Liver (tissue), 9 donors: ENCODE measurements around the gene RIT2. TPM values are rescaled to one million over a fixed set of nuclear protein-coding genes. Genes with fewer than 3 reads are reported as not detected.

ENCODE experiments used
- DNase-seq: peaks from one replicate; pipeline ENCODE4 v3.0.0-alpha.2; 2017; ENCODE audit warnings: low spot score
- H3K27ac ChIP-seq, 2 donors: one replicate each; pipeline ENCODE4 v1.7.0; 2013; ENCODE audit warnings: inconsistent platforms in 2 of 2, low read length in 2 of 2, control low read depth in 1 of 2, low read depth in 1 of 2, mild to moderate bottlenecking in 1 of 2
- H3K27me3 ChIP-seq, 4 donors: one replicate each; pipeline versions ENCODE4 v1.6.1 to v1.7.0; 2013; ENCODE audit warnings: low read length in 3 of 4, inconsistent platforms in 1 of 4, mild to moderate bottlenecking in 1 of 4, moderate library complexity in 1 of 4; ENCODE audit not compliant: control insufficient read depth in 4 of 4, insufficient read depth in 4 of 4
- H3K36me3 ChIP-seq, 4 donors: one replicate each; pipeline versions ENCODE4 v1.6.1 to v1.7.0; 2013; ENCODE audit warnings: low read length in 3 of 4, mild to moderate bottlenecking in 3 of 4, low read depth in 1 of 4, moderate library complexity in 1 of 4; ENCODE audit not compliant: control insufficient read depth in 4 of 4, insufficient read depth in 3 of 4
- H3K4me1 ChIP-seq, 4 donors: one replicate each; pipeline versions ENCODE4 v1.6.1 to v1.7.0; 2013; ENCODE audit warnings: low read length in 3 of 4, mild to moderate bottlenecking in 3 of 4, moderate library complexity in 1 of 4; ENCODE audit not compliant: control insufficient read depth in 4 of 4, insufficient read depth in 4 of 4
- H3K4me3 ChIP-seq, 3 donors: one replicate each; pipeline versions ENCODE4 v1.6.1 to v1.7.0; 2013; ENCODE audit warnings: low read length in 3 of 3, control low read depth in 1 of 3, low read depth in 1 of 3, mild to moderate bottlenecking in 1 of 3
- H3K9ac ChIP-seq, 2 donors: one replicate each; pipeline ENCODE4 v1.7.0; 2013; ENCODE audit warnings: low read length in 2 of 2, mild to moderate bottlenecking in 2 of 2, moderate library complexity in 2 of 2, control low read depth in 1 of 2, low read depth in 1 of 2
- H3K9me3 ChIP-seq, 4 donors: one replicate each; pipeline versions ENCODE4 v1.6.1 to v1.7.0; 2013; ENCODE audit warnings: low read length in 3 of 4; ENCODE audit not compliant: control insufficient read depth in 4 of 4
- CTCF ChIP-seq: fragments of 150-350 bp; IDR thresholded peaks from 2 replicates; pipeline ENCODE4 v1.5.1; 2017; ENCODE audit warnings: improper control_type of control experiment, low read depth, low read length; ENCODE audit not compliant: missing input control
- EGR1 ChIP-seq, 2 donors: IDR thresholded peaks; 2 replicates each; pipeline ENCODE4 v1.6.1; 2016 to 2018; ENCODE audit warnings: antibody characterized with exemption in 2 of 2, low read depth in 2 of 2
- FOXA2 ChIP-seq: IDR thresholded peaks from 2 replicates; pipeline ENCODE4 v1.6.1; 2016; ENCODE audit warnings: antibody characterized with exemption
- HNF4A ChIP-seq, 2 donors: conservative IDR thresholded peaks; 2 replicates each; pipeline ENCODE4 v1.6.1; 2016; ENCODE audit warnings: antibody characterized with exemption in 2 of 2, mild to moderate bottlenecking in 2 of 2
- HNF4G ChIP-seq: IDR thresholded peaks from 2 replicates; pipeline ENCODE4 v1.6.1; 2016; ENCODE audit warnings: antibody characterized with exemption
- JUND ChIP-seq, 2 donors: IDR thresholded peaks; 2 replicates each; pipeline ENCODE4 v1.6.1; 2016; ENCODE audit warnings: antibody characterized with exemption in 2 of 2
- NR2F2 ChIP-seq: IDR thresholded peaks from 2 replicates; pipeline ENCODE4 v1.6.1; 2016; ENCODE audit warnings: antibody characterized with exemption
- RAD21 ChIP-seq, 2 donors: IDR thresholded peaks; 2 replicates each; pipeline ENCODE4 v1.6.1; 2016; ENCODE audit warnings: antibody characterized with exemption in 2 of 2, mild to moderate bottlenecking in 2 of 2
- REST ChIP-seq: IDR thresholded peaks from 2 replicates; pipeline ENCODE4 v1.6.1; 2016; ENCODE audit warnings: antibody characterized with exemption, mild to moderate bottlenecking
- RXRA ChIP-seq, 2 donors: IDR thresholded peaks; 2 replicates each; pipeline ENCODE4 v1.6.1; 2017 to 2018; ENCODE audit warnings: antibody characterized with exemption in 2 of 2, mild to moderate bottlenecking in 1 of 2
- SP1 ChIP-seq: IDR thresholded peaks from 2 replicates; pipeline ENCODE4 v1.6.1; 2018; ENCODE audit warnings: antibody characterized with exemption, mild to moderate bottlenecking
- TAF1 ChIP-seq: conservative IDR thresholded peaks from 2 replicates; pipeline ENCODE4 v1.6.1; 2016; ENCODE audit warnings: antibody characterized with exemption, mild to moderate bottlenecking
- YY1 ChIP-seq: IDR thresholded peaks from 2 replicates; pipeline ENCODE4 v1.6.1; 2016; ENCODE audit warnings: antibody characterized with exemption, mild to moderate bottlenecking
- ZBTB33 ChIP-seq: IDR thresholded peaks from 2 replicates; pipeline ENCODE4 v1.6.1; 2016; ENCODE audit warnings: antibody characterized with exemption
- WGBS: extraction: QIAGEN DNeasy Blood & Tissue Kit; methylation state at CpG from one replicate; pipeline ENCODE4 v1.1.7; 2013; 5-methylcytosine and 5-hydroxymethylcytosine counted together
- polyA plus RNA-seq, 2 donors: library from polyadenylated mRNA; stranded (reverse) in 1 of 2; unstranded in 1 of 2; fragments of 200-250 nt in 1 of 2; fragments of >200 nt in 1 of 2; fragmentation: Nextera tagmentation in 1 of 2; extraction: Ambion mirVana in 1 of 2; gene quantifications; one replicate each; pipeline versions ENCODE4 v1.2.1 to v1.2.3, GENCODE V29; 2013 to 2015
- total RNA-seq, 2 donors: library from RNA; depleted of rRNA; stranded (reverse); fragments of >200 nt; gene quantifications; one replicate each; pipeline ENCODE4 v1.2.3, GENCODE V29; 2014
- TF ChIP-seq, protein P1 (sequence below): IDR thresholded peaks from 2 replicates; pipeline ENCODE4 v1.6.1; 2016; ENCODE audit warnings: antibody characterized with exemption
- TF ChIP-seq, protein P2 (sequence below): IDR thresholded peaks from 2 replicates; pipeline ENCODE4 v1.6.1; 2016; ENCODE audit warnings: antibody characterized with exemption
- donor health status: healthy.
- donor health status: healthy.
- donor health status: healthy.
- donor health status: healthy.
- donor health status: healthy.

RIT2 gene
- total and polyA plus RNA-seq, 4 donors = not detected

DNA sequence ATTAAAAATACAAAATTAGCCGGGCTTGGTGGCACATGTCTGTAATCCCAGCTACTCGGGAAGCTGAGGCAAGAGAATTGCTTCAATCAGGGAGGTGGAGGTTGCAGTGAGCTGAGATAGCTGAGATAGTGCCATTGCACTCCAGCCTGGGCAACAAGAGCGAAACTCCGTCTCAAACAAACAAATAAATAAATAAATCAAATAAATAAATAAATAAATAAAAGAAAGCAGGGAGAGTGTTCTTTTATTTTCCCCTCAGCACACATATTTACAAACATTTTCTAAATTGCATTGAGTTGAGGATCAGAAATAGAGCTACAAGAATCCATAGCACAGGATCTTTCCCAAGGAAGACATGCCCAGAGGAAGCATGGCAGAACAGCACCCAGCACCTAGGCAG lies 71.9 kb downstream of the RIT2 start:
- TF ChIP-seq, protein P1, sequence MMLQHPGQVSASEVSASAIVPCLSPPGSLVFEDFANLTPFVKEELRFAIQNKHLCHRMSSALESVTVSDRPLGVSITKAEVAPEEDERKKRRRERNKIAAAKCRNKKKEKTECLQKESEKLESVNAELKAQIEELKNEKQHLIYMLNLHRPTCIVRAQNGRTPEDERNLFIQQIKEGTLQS = no peak
- TF ChIP-seq YY1 (no peak), ZBTB33 (no peak), TAF1 (no peak), RAD21 (IDR thresholded peaks at IDR 0.05) (no peak), RXRA (IDR thresholded peaks at IDR 0.05) (no peak), REST (no peak), HNF4A (conservative IDR thresholded peaks at IDR 0.05) (no peak), NR2F2 (no peak), JUND (IDR thresholded peaks at IDR 0.05) (no peak), EGR1 (IDR thresholded peaks at IDR 0.05; ENCODE audit: low read depth in 2 of 2) (no peak), SP1 (no peak), CTCF (no peak), HNF4G (no peak), FOXA2 (no peak)
- TF ChIP-seq, protein P2, sequence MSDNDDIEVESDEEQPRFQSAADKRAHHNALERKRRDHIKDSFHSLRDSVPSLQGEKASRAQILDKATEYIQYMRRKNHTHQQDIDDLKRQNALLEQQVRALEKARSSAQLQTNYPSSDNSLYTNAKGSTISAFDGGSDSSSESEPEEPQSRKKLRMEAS = no peak
- Histone ChIP-seq H3K9me3 (no peaks in the 10 kb centered on the region), H3K36me3 (no peaks in the 10 kb centered on the region), H3K4me1 (no peaks in the 10 kb centered on the region), H3K4me3 (no peak overlapping the region), H3K9ac (no peak overlapping the region), H3K27me3 (peaks cover 0 to 3% (median under 1%) of the 10 kb centered on the region in 4 donors), H3K27ac (no peak overlapping the region)
- no peak for DNase-seq
- 63% methylated on average over 4 of the region's 4 CpGs for WGBS

DNA sequence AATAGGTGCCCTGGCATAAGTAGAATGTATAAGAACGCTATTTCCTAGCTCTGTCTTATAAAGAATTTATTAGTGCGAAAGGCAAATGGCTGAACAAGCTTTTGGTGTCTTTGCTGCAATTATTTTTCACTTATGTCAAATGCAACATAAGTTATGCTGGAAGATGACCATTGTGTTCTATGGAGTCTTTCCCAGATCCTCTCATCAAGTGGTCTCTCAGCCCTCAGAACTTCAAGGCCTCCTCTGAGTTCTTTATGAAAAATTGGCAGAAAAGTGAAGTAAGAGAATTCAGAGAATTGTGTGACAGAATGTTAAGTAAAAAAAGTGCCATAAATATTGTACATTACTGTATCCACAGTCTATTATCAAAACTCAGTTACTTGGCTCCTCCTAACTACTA lies 75.2 kb downstream of the RIT2 start:
- 75% methylated on average over 2 of the region's 2 CpGs for WGBS
- Histone ChIP-seq H3K36me3 (no peaks in the 10 kb centered on the region), H3K27me3 (peaks cover 0 to 5% (median 2%) of the 10 kb centered on the region in 4 donors), H3K9ac (no peak overlapping the region), H3K4me3 (no peak overlapping the region), H3K4me1 (no peaks in the 10 kb centered on the region), H3K27ac (no peak overlapping the region), H3K9me3 (no peaks in the 10 kb centered on the region)
- no peak for DNase-seq
- TF ChIP-seq SP1 (no peak), JUND (IDR thresholded peaks at IDR 0.05) (no peak), EGR1 (IDR thresholded peaks at IDR 0.05; ENCODE audit: low read depth in 2 of 2) (no peak), HNF4A (conservative IDR thresholded peaks at IDR 0.05) (no peak), RAD21 (IDR thresholded peaks at IDR 0.05) (no peak), RXRA (IDR thresholded peaks at IDR 0.05) (no peak), HNF4G (no peak), NR2F2 (no peak), TAF1 (no peak), REST (no peak), CTCF (no peak), FOXA2 (no peak)
- TF ChIP-seq, protein P1 = no peak
